CD4-positive, alpha-beta memory T cell (primary cell): ENCODE measurements around the gene FHIT. TPM values are rescaled to one million over a fixed set of nuclear protein-coding genes. Genes with fewer than 3 reads are reported as not detected.
"Not testable (repeated sequence)": the region's sequence is repeated elsewhere in the genome, so short reads cannot be mapped to it uniquely, and the experiment has no call there.

Experiments used
- CTCF ChIA-PET: fragments of 350-600 bp; sonication (Branson Sonifier 250); formaldehyde crosslinking; loops from one replicate; lab custom pipeline; 2021; ENCODE audit warnings: inconsistent platforms; ENCODE audit not compliant: partially characterized antibody; lab: Charles Lee
- POLR2A ChIA-PET: fragments of 350-600 bp; sonication (Branson Sonifier 250); formaldehyde crosslinking; loops from one replicate; lab custom pipeline; 2021; ENCODE audit not compliant: partially characterized antibody; lab: Charles Lee
- DNase-seq, 5 donors: peaks; one replicate each; pipeline versions ENCODE4 v3.0.0 to v3.0.0-alpha.2; 2020 to 2022; ENCODE audit warnings: mixed read lengths in 1 of 5
- H3K27ac ChIP-seq: one replicate; pipeline ENCODE4 v1.7.0; 2013; ENCODE audit warnings: low read depth, low read length
- H3K27me3 ChIP-seq: 2 replicates; pipeline ENCODE4 v1.7.0; 2013; ENCODE audit warnings: mild to moderate bottlenecking, low read length, moderate library complexity; ENCODE audit not compliant: insufficient read depth
- H3K36me3 ChIP-seq: 2 replicates; pipeline ENCODE4 v1.7.0; 2013; ENCODE audit warnings: mild to moderate bottlenecking, low read length, moderate library complexity; ENCODE audit not compliant: insufficient read depth
- H3K4me1 ChIP-seq: 2 replicates; pipeline ENCODE4 v1.7.0; 2013; ENCODE audit warnings: mild to moderate bottlenecking, low read length, moderate library complexity; ENCODE audit not compliant: insufficient read depth
- H3K4me3 ChIP-seq, 2 donors: one replicate each; pipeline ENCODE4 v1.7.0; 2013; ENCODE audit warnings: low read length in 2 of 2, mild to moderate bottlenecking in 1 of 2
- H3K9me3 ChIP-seq, 2 donors: one replicate each; pipeline ENCODE4 v1.7.0; 2013; ENCODE audit warnings: low read length in 2 of 2, control low read depth in 1 of 2; ENCODE audit not compliant: control insufficient read depth in 1 of 2
- H3K27ac Mint-ChIP-seq, 7 donors: one replicate each; pipeline ENCODE4 v1.8.0; 2020 to 2021; ENCODE audit warnings: mixed read lengths in 7 of 7, mild to moderate bottlenecking in 6 of 7, inconsistent platforms in 3 of 7, moderate library complexity in 3 of 7
- H3K27me3 Mint-ChIP-seq, 2 donors: one replicate each; pipeline ENCODE4 v1.8.0; 2020 to 2021; ENCODE audit warnings: mixed read lengths in 2 of 2
- H3K36me3 Mint-ChIP-seq, 2 donors: one replicate each; pipeline ENCODE4 v1.8.0; 2020 to 2021; ENCODE audit warnings: mixed read lengths in 2 of 2, inconsistent platforms in 1 of 2, mild to moderate bottlenecking in 1 of 2
- H3K4me1 Mint-ChIP-seq, 4 donors: one replicate each; pipeline ENCODE4 v1.8.0; 2020 to 2021; ENCODE audit warnings: mixed read lengths in 4 of 4, mild to moderate bottlenecking in 1 of 4
- H3K4me3 Mint-ChIP-seq, 8 donors: one replicate each; pipeline ENCODE4 v1.8.0; 2020 to 2021; ENCODE audit warnings: mixed read lengths in 8 of 8, mild to moderate bottlenecking in 7 of 8, moderate library complexity in 6 of 8, inconsistent platforms in 3 of 8
- H3K9me3 Mint-ChIP-seq, 8 donors: one replicate each; pipeline ENCODE4 v1.8.0; 2020 to 2021; ENCODE audit warnings: mixed read lengths in 8 of 8, mild to moderate bottlenecking in 5 of 8, inconsistent platforms in 3 of 8, moderate library complexity in 1 of 8
- intact Hi-C: fragments of 100-400 bp; cut with micrococcal nuclease; formaldehyde crosslinking; loops from one replicate; pipeline ENCODE4 v1.15.1; 2023
- polyA plus RNA-seq, 2 donors: library from polyadenylated mRNA; unstranded; fragments of 300-500 nt; fragmentation: Illumina TruSeq; gene quantifications; one replicate each; pipeline ENCODE4 v1.2.3, GENCODE V29; 2021
- total RNA-seq, 2 experiments: library from RNA; stranded (reverse); gene quantifications; one replicate each; pipeline ENCODE4 v1.2.3, GENCODE V29; 2021

FHIT gene
- total and polyA plus RNA-seq, 4 experiments from 2014 or later = 8.5 to 58.7 (median 33.2) TPM

DNA sequence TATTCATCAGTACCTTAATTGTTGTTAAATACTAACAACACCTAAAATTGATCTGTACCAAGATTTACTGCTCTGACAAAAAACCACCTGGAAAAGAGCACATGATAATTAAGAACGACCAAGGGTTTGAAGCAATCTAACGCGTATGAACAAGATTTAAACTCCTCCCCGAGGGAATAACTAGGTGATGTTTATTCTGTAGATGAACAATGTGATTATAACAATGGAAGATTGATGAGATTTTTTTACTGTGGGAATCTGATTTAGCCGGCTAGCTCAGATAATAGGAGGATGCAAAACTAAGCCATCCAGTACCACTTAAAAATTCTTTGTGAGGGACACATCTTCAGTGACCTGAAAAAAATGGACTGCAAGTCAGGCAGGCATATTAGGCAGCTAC is 222.1 kb downstream of the FHIT start:
- no peak for DNase-seq
- Histone ChIP-seq H3K9me3 (no peaks in the 10 kb centered on the region), H3K27me3 (no peaks in the 10 kb centered on the region), H3K4me3 (no peak overlapping the region), H3K36me3 (no peaks in the 10 kb centered on the region), H3K27ac (no peak overlapping the region), H3K4me1 (no peaks in the 10 kb centered on the region)
- no peak overlapping the region for H3K27ac Mint-ChIP-seq
- H3K36me3 Mint-ChIP-seq = peaks cover 0 to 11% of the 10 kb centered on the region in 2 donors
- peaks cover 0 to 10% (median 1%) of the 10 kb centered on the region in 8 donors for H3K9me3 Mint-ChIP-seq
- ChIA-PET CTCF (no interaction called here), POLR2A (no interaction called here)
- intact Hi-C loops = no loop called here
- no peaks in the 10 kb centered on the region for H3K4me1 Mint-ChIP-seq
- no peak overlapping the region for H3K4me3 Mint-ChIP-seq
- H3K27me3 Mint-ChIP-seq = no peaks in the 10 kb centered on the region

DNA sequence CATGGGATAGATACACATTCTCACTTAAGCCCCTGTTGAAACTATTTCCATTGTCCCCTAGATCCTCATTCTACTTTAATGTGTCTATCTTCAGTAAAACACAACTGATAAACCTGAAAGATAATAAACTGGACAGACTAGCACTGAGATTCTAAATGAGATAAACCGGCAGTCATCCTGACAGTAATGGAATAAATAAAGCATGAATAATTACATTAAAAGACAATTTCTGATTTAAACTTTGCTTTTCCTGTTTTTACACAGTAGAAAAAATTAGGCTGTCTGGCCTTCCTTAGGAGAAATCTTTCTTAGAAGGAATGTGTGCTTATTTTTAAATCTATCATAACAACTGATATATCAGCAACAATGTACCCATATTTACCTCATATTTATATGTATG is 232.4 kb downstream of the FHIT start:
- CTCF ChIA-PET = no interaction called here
- no peak overlapping the region for H3K4me3 ChIP-seq
- H3K36me3 ChIP-seq = no peaks in the 10 kb centered on the region
- no peaks in the 10 kb centered on the region for H3K27me3 ChIP-seq
- Mint-ChIP-seq H3K9me3 (peaks cover 4 to 36% (median 30%) of the 10 kb centered on the region in 8 donors), H3K27ac (no peak overlapping the region), H3K27me3 (no peaks in the 10 kb centered on the region), H3K4me1 (no peaks in the 10 kb centered on the region), H3K4me3 (no peak overlapping the region), H3K36me3 (peaks cover 4 to 9% of the 10 kb centered on the region in 2 donors)
- POLR2A ChIA-PET = no interaction called here
- H3K9me3 ChIP-seq = no peaks in the 10 kb centered on the region
- DNase-seq = no peak
- intact Hi-C loops = no loop called here
- H3K27ac ChIP-seq = no peak overlapping the region
- no peaks in the 10 kb centered on the region for H3K4me1 ChIP-seq

DNA sequence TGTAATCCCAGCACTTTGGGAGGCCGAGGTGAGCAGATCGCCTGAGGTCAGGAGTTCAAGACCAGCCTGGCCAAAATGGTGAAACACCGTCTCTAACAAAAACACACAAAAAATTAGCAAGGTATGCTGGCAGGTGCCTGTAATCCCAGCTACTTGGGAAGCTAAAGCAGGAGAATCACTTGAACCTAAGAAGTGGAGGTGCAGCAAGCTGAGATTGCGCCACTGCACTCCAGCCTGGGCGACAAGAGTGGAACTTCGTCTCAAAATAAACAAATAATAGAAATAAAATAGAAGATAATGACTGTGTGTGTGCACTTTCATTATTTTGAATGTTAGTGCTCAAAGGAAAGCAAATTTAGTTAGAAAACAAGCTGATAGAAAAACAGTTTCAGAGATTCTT is 234.2 kb downstream of the FHIT start:
- H3K4me1 ChIP-seq, H3K9me3 ChIP-seq, H3K4me3 ChIP-seq, H3K4me1 Mint-ChIP-seq, CTCF ChIA-PET, H3K27me3 Mint-ChIP-seq, intact Hi-C loops, H3K4me3 Mint-ChIP-seq, H3K27me3 ChIP-seq, H3K36me3 Mint-ChIP-seq, DNase-seq, H3K36me3 ChIP-seq, POLR2A ChIA-PET, H3K27ac ChIP-seq, H3K27ac Mint-ChIP-seq: not testable (repeated sequence)
- H3K9me3 Mint-ChIP-seq = peaks cover 0 to 24% (median 19%) of the 10 kb centered on the region in 8 donors

DNA sequence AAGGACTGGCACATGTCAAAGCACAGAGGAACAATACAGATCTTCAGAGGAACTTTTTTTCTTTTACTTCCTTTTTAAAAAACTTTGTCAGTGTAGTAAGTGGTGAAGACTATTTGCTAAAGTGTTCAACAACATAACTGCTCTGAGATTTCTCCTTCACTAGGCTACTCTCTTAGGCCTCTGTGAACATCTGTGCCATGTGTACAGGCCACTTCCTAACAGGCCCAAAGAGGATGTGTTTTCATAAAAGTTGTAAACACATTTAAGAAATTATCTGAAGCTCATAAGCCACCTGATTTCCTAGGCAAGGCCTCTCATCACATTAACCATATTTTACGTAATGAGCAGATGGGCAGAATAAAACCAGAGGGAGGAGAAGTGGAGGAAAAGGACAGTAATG is 235.4 kb downstream of the FHIT start:
- no peaks in the 10 kb centered on the region for H3K36me3 ChIP-seq
- Mint-ChIP-seq H3K36me3 (peaks cover 0 to 7% of the 10 kb centered on the region in 2 donors), H3K9me3 (peaks cover 0 to 15% (median 10%) of the 10 kb centered on the region in 8 donors), H3K4me3 (no peak overlapping the region), H3K27ac (no peak overlapping the region), H3K4me1 (no peaks in the 10 kb centered on the region), H3K27me3 (no peaks in the 10 kb centered on the region)
- no peak overlapping the region for H3K4me3 ChIP-seq
- intact Hi-C loops = no loop called here
- CTCF ChIA-PET = no interaction called here
- no peak for DNase-seq
- H3K27ac ChIP-seq = no peak overlapping the region
- H3K27me3 ChIP-seq = no peaks in the 10 kb centered on the region
- H3K9me3 ChIP-seq = no peaks in the 10 kb centered on the region
- POLR2A ChIA-PET = no interaction called here
- H3K4me1 ChIP-seq = no peaks in the 10 kb centered on the region

DNA sequence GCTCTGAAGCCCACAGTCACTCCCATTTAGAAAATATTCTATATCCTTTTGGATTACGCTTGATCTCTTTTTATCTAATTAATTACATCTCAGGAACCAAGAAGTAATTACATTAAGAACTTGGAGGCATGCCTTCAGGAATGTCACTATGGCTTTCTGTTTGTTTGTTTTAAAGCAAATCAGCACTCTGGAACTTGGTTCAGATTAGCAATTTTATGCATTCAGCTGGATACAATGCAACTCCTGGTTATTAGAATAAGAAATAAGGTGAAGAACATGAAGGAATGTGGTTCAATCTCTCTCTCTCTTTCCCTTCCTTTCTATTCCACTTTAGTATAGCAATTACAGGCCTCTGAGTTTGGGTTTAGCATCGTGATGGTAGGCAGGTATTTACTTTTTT is 235.8 kb downstream of the FHIT start:
- H3K36me3 ChIP-seq = no peaks in the 10 kb centered on the region
- no peak for DNase-seq
- intact Hi-C loops = no loop called here
- no peak overlapping the region for H3K27ac ChIP-seq
- ChIA-PET CTCF (no interaction called here), POLR2A (no interaction called here)
- Mint-ChIP-seq H3K36me3 (peaks cover 0 to 2% of the 10 kb centered on the region in 2 donors), H3K27ac (no peak overlapping the region), H3K4me3 (no peak overlapping the region), H3K9me3 (peaks cover 0 to 13% (median 6%) of the 10 kb centered on the region in 8 donors), H3K27me3 (no peaks in the 10 kb centered on the region), H3K4me1 (no peaks in the 10 kb centered on the region)
- H3K4me1 ChIP-seq = no peaks in the 10 kb centered on the region
- H3K4me3 ChIP-seq = no peak overlapping the region
- H3K9me3 ChIP-seq = no peaks in the 10 kb centered on the region
- H3K27me3 ChIP-seq = no peaks in the 10 kb centered on the region

DNA sequence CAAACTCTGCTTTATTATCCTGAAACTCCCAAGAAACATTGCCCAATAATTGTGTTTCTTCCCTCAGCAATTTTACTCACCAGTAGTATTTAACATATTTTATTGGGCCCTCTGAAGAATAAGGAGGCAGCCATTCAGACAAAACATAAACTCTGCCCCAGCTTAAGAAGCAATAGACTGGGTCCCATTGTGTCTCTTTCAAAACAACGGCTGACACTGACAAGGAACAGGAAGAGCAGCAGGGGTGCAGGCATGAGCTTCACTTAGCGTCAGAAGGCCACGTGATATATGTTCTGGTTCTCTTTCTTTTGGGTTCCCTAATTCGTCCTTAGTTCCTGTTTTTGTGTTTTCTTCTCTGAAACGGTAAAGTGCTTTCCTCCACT is 242.3 kb downstream of the FHIT start:
- no peak overlapping the region for H3K27ac Mint-ChIP-seq
- no peaks in the 10 kb centered on the region for H3K36me3 ChIP-seq
- H3K27me3 Mint-ChIP-seq = no peaks in the 10 kb centered on the region
- ChIA-PET CTCF (no interaction called here), POLR2A (no interaction called here)
- no peaks in the 10 kb centered on the region for H3K4me1 Mint-ChIP-seq
- H3K36me3 Mint-ChIP-seq = peaks cover 0 to 2% of the 10 kb centered on the region in 2 donors
- no peak overlapping the region for H3K4me3 Mint-ChIP-seq
- intact Hi-C loops = no loop called here
- H3K9me3 Mint-ChIP-seq = peaks cover 0 to 3% (median 0%) of the 10 kb centered on the region in 8 donors
- no peaks in the 10 kb centered on the region for H3K9me3 ChIP-seq
- H3K4me3 ChIP-seq = no peak overlapping the region
- no peak overlapping the region for H3K27ac ChIP-seq
- DNase-seq = no peak
- no peaks in the 10 kb centered on the region for H3K27me3 ChIP-seq
- no peaks in the 10 kb centered on the region for H3K4me1 ChIP-seq

DNA sequence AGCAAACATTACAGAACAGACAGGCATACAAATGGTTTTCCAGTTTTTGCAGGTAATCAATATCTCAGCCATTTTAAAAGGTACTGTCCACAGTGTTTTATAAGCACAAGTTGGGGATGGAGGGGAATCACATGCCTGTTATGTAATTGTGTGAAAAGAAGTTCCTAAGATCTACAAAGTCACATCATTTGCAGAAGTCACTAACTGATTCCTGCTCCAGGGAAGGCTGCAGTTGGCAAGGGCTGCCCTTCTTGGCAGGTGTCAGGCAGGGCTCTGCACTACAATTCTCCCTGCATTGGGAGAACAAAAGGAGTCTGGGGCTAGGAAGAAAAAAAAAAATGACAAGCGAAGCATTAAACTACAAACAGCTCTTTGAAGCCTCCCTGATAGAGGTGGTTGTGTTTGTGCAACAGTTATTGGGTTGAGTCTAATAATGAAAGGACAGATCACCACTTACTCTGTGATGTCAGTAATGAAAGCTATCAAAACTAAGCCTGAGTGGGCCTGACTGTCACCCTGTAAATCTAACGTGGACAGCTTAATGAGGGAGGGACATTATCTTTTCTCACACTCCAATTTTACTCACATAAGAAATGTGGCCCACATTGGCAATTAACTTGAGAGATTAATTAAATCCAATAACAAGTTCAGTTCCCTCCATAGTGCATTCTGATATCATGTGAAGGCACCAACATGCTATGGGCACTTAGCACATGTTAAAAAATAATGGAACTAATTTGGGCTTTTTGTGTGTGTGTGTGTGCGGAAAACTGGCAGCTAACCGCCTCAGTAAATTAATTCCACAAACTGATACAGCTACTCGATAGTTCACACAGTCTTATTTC is 242.9 kb downstream of the FHIT start:
- Mint-ChIP-seq H3K27me3 (no peaks in the 10 kb centered on the region), H3K9me3 (peaks cover 0 to 2% (median 0%) of the 10 kb centered on the region in 8 donors), H3K4me1 (no peaks in the 10 kb centered on the region), H3K27ac (no peak overlapping the region), H3K36me3 (peaks cover 0 to 3% of the 10 kb centered on the region in 2 donors), H3K4me3 (no peak overlapping the region)
- no peak for DNase-seq
- CTCF ChIA-PET = no interaction called here
- H3K4me1 ChIP-seq = no peaks in the 10 kb centered on the region
- H3K27ac ChIP-seq = no peak overlapping the region
- H3K9me3 ChIP-seq = no peaks in the 10 kb centered on the region
- no peak overlapping the region for H3K4me3 ChIP-seq
- intact Hi-C loops = no loop called here
- H3K36me3 ChIP-seq = no peaks in the 10 kb centered on the region
- no peaks in the 10 kb centered on the region for H3K27me3 ChIP-seq
- POLR2A ChIA-PET = no interaction called here
